Measurements from ENCODE around the gene RNU6-9.

The RNU6-9 gene

DNA sequence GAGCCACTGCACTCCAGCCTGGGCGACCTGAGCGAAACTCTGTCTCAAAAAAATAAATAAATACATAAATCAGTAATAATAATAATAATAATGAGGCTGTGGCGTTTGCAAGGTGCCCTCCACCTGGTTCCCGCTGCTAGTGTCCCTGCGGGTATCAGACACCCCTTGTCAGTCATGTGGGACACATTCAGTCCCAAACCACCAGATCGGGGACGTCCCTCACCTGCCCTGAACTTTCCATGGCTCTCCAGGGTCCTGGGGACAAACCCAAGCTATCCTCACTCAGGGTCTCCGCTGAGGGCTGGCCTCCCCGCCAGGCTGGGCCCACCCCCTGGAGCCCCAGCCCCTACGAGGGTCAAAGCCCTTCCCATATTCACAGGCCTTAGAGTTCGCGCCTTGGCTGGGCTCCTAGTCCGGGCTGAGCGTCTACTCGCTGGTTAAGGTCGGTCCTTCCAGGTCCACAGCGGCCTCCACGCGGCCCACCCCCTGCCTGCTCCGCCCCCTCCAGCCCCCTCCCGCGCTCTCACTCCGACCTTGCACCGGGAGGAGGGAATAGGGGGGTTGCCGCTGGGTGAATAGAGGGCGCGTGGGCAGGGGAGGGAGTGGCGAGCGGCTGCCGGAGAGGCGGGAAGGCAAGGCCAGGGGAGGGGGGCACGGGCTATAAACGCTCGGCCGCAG, 23.5 kb downstream of the RNU6-9 start:
- TF ChIP-seq, protein P1, sequence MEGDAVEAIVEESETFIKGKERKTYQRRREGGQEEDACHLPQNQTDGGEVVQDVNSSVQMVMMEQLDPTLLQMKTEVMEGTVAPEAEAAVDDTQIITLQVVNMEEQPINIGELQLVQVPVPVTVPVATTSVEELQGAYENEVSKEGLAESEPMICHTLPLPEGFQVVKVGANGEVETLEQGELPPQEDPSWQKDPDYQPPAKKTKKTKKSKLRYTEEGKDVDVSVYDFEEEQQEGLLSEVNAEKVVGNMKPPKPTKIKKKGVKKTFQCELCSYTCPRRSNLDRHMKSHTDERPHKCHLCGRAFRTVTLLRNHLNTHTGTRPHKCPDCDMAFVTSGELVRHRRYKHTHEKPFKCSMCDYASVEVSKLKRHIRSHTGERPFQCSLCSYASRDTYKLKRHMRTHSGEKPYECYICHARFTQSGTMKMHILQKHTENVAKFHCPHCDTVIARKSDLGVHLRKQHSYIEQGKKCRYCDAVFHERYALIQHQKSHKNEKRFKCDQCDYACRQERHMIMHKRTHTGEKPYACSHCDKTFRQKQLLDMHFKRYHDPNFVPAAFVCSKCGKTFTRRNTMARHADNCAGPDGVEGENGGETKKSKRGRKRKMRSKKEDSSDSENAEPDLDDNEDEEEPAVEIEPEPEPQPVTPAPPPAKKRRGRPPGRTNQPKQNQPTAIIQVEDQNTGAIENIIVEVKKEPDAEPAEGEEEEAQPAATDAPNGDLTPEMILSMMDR (IDR thresholded peaks at IDR 0.05; ENCODE audit: insufficient read depth, low read length, missing control alignments), result no peak
- no peak overlapping the region for H3K4me3 ChIP-seq (ENCODE audit: low read depth, low read length)
- no peak for DNase-seq (ENCODE audit: low read depth, low spot score)
- ChIA-PET CTCF (interaction anchor here (2.1 to 8.9 kb wide), 2 partner anchors 65 to 147 kb away, joined by 4 to 259 read pairs; partner anchors contain the start of gene WDR18), POLR2A (no interaction called here)

DNA sequence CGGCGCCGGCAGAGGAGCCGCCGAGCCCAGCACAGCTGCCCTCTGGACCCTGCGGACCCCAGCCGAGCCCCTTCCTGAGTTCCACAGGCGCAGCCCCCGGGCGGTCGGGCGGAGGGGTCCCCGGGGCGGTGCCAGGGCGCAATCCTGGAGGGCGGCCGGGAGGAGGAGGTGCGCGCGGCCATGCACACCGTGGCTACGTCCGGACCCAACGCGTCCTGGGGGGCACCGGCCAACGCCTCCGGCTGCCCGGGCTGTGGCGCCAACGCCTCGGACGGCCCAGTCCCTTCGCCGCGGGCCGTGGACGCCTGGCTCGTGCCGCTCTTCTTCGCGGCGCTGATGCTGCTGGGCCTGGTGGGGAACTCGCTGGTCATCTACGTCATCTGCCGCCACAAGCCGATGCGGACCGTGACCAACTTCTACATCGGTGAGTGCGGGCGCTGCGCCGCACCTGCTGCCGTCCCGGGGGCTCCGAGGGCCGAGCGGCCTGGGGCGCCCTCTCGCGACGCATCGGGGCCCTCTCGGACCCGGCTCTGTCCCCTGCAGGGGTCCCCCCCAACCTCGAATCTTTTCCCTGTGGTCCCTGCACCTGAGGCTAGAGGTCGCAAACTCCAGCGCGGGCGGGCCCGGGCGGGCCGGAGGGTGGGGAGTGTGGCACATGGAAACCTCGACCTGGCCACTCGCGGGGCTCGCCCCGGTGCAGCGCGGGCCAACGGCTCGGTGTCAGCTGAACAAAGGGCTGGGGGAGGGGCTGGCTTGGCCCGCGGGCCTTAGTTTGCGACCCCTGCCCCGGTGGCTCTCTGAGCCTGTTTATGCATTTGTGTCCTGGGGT, 24.3 kb downstream of the RNU6-9 start, which contains the start of gene KISS1R:
Gene KISS1R (plus strand): TSS at position 11 of the 829 bp plus-strand sequence. CDS start 170 bp downstream, at position 181.
- TF ChIP-seq, protein P1 (IDR thresholded peaks at IDR 0.05; ENCODE audit: insufficient read depth, low read length, missing control alignments), result peak; percentile 38
- POLR2A ChIA-PET, result no interaction called here
- CTCF ChIA-PET, result interaction anchor here (1.5 to 8.9 kb wide), 3 partner anchors 14 to 148 kb away, joined by 3 to 259 read pairs (median 4); partner anchors contain the start of gene WDR18
- no peak for DNase-seq (ENCODE audit: low read depth, low spot score)
- H3K4me3 ChIP-seq (ENCODE audit: low read depth, low read length), result no peak within 1 kb of the TSS

DNA sequence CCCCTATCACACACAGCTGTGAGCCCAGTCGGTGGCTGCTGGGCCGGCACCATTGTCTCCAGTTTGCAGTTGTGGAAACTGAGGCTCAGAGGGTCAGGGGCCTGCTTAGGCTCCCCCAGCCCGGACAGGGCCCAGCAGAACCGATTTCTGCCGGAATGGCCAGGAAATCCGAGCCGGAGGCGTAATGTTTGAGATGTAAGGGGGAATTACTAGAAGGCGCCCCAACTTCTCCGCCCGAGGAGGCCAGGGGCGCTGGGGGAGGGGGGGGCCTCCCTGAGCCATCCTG, 24.8 kb downstream of the RNU6-9 start:
- DNase-seq (ENCODE audit: low read depth, low spot score), result no peak
- no peak overlapping the region for H3K4me3 ChIP-seq (ENCODE audit: low read depth, low read length)
- CTCF ChIA-PET, result interaction anchor here (1.5 to 8.9 kb wide), 2 partner anchors 15 to 64 kb away, joined by 3 to 259 read pairs; partner anchors contain the start of gene WDR18
- POLR2A ChIA-PET, result no interaction called here
- TF ChIP-seq, protein P1 (IDR thresholded peaks at IDR 0.05; ENCODE audit: insufficient read depth, low read length, missing control alignments), result no peak

DNA sequence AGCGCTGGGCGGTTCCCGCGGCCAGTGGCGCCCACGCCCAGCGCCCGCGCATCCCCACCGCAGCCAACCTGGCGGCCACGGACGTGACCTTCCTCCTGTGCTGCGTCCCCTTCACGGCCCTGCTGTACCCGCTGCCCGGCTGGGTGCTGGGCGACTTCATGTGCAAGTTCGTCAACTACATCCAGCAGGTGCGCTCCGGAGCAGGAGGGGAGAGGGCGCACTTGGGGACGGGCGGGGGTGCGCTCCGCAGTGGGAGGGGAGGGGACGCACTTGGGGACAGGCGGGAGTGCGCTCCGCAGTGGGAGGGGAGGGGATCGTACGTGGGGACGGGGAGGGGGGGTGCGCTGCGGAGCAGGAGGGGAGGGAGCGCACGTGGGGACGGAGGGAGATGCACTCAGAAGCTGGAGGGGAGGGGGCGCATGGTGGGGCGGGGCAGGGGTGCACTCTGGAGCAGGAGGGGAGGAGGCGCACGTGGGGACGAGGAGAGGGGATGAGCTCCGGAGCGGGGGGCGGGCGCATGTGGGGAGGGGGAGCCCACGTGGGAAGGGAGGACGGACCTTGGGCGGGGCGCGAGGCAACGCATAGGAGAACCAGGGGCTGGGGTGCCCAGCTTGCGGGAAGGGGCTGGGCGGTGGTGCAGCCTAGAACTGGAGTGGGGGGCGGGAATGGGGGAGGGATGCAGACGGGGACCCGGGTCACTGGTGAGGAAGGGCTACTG, 25.4 kb downstream of the RNU6-9 start:
- POLR2A ChIA-PET, result no interaction called here
- TF ChIP-seq, protein P1 (IDR thresholded peaks at IDR 0.05; ENCODE audit: insufficient read depth, low read length, missing control alignments), result no peak
- no peak for DNase-seq (ENCODE audit: low read depth, low spot score)
- no peak overlapping the region for H3K4me3 ChIP-seq (ENCODE audit: low read depth, low read length)
- CTCF ChIA-PET, result interaction anchor here (0.9 to 8.9 kb wide), 4 partner anchors 16 to 143 kb away, joined by 3 to 259 read pairs (median 3); partner anchors contain the start of gene WDR18

DNA sequence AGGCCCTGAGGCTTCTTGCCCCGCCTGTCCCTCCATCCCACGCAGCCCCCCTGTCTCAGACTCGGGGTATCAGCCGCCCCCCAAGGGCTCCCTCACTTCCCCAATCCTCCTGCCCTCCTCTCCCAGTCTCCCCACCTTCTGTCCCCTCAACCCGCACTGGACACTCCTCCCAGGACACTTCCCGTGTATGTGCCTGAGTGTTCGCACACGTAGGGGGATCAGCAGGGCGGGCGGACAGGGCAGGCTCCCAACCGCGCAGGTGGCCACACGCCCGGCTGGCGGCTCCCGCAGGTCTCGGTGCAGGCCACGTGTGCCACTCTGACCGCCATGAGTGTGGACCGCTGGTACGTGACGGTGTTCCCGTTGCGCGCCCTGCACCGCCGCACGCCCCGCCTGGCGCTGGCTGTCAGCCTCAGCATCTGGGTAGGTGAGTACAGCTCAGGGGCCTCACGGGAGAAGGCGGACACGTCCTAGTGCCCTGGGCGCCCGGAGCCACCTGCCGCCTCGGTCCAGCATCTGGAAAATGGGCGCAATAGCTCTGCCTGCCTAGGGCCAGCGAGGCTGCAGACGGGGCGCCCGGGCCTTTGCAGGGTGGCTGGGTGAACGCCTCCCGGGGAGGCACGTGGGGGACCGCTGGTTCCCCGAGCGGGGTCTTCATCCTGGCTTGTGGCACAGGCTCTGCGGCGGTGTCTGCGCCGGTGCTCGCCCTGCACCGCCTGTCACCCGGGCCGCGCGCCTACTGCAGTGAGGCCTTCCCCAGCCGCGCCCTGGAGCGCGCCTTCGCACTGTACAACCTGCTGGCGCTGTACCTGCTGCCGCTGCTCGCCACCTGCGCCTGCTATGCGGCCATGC, 26.1 kb downstream of the RNU6-9 start:
- ChIA-PET POLR2A (no interaction called here), CTCF (interaction anchor here (0.9 to 8.9 kb wide), 6 partner anchors 56 to 182 kb away, joined by 3 to 259 read pairs (median 4); partner anchors contain the start of gene WDR18)
- DNase-seq (ENCODE audit: low read depth, low spot score), result no peak
- TF ChIP-seq, protein P1 (IDR thresholded peaks at IDR 0.05; ENCODE audit: insufficient read depth, low read length, missing control alignments), result no peak
- no peak overlapping the region for H3K4me3 ChIP-seq (ENCODE audit: low read depth, low read length)

Measured in AG04449 (cell line).